ENCODE results near the gene PDE10A.

PDE10A gene

DNA sequence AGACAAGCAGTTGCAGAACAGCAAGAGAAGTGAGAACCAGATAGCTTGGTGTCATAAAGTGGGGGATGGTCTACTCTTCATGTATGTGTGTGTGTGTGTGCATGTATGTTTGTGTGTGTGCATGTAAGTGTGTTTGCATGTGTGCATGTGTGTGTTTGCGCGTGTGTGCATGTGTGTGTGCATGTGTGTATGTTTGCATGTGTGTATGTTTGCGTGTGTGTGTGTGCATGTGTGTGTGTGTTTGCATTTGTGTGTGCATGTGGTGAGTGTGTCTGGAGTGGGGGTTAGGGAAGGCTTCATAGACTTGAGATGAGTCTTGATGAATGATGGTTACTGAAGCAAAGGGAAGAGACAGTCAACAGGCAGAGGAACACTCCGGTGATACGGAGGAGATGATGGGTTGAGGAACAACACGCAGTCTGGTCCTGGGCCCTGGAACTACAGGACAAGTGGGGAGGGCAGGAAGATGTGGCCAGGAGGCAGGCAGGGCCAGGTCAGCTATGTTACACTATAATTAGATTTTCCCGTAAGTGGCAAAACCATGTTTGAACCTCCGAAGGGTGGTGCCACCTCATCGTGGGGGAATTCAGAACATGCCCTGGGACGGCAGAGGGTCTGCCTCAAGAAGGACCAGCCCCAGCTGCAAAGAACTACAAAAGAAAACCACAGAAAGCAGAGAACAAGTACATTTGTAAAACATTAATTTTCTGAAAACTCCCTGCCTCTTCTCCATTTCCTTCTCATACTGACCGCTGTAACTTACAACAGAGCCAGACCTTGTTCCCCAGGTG, 38.7 kb upstream of the PDE10A start:
- TF ChIP-seq, protein P1, sequence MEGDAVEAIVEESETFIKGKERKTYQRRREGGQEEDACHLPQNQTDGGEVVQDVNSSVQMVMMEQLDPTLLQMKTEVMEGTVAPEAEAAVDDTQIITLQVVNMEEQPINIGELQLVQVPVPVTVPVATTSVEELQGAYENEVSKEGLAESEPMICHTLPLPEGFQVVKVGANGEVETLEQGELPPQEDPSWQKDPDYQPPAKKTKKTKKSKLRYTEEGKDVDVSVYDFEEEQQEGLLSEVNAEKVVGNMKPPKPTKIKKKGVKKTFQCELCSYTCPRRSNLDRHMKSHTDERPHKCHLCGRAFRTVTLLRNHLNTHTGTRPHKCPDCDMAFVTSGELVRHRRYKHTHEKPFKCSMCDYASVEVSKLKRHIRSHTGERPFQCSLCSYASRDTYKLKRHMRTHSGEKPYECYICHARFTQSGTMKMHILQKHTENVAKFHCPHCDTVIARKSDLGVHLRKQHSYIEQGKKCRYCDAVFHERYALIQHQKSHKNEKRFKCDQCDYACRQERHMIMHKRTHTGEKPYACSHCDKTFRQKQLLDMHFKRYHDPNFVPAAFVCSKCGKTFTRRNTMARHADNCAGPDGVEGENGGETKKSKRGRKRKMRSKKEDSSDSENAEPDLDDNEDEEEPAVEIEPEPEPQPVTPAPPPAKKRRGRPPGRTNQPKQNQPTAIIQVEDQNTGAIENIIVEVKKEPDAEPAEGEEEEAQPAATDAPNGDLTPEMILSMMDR (IDR thresholded peaks at IDR 0.05; ENCODE audit: low read length, missing control alignments): no peak
- H3K4me3 ChIP-seq (replicated peaks; ENCODE audit: low read depth, low read length): no peak overlapping the region
- DNase-seq (ENCODE audit: low read depth): no peak

DNA sequence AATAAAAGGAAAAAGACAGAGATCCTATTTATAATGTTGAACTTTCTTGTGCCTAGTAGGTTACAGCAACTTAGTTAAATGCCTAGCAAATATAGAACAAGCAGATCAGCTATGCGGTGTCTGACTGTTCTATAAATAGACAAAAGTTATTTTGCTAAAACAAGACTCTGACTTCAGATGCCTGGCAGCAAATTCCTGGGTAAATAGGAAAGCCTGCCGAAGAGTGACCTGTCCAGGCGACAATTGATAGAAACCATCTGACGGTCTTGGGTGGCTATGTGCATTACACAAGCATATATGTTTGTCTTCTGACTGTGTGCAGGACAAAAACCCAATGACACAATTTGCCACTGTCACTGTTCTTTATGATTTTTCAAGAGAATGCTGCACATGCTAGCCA, 38.0 kb upstream of the PDE10A start:
- peak; percentile 48 for DNase-seq (ENCODE audit: low read depth)
- no peak overlapping the region for H3K4me3 ChIP-seq (replicated peaks; ENCODE audit: low read depth, low read length)
- TF ChIP-seq, protein P1 (IDR thresholded peaks at IDR 0.05; ENCODE audit: low read length, missing control alignments): no peak

DNA sequence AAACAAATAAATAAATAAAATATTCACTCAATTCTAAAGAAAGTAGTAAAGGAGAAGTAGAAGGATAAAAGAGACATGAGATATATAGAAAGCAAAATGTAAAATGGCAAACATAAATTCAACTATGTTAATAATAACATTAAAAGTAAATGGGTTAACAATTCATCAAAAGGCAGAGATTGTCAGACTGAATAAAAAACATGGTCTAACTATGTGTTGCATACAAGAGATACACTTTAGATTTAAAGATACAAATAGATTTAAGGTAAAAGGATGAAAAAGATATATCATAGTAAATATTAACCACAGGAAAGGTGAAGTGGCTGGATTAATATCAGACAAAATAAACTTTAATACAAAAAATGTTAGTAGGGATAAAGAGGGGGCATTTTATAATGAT, 35.8 kb upstream of the PDE10A start:
- no peak overlapping the region for H3K4me3 ChIP-seq (replicated peaks; ENCODE audit: low read depth, low read length)
- DNase-seq (ENCODE audit: low read depth): no peak
- TF ChIP-seq, protein P1 (IDR thresholded peaks at IDR 0.05; ENCODE audit: low read length, missing control alignments): no peak

DNA sequence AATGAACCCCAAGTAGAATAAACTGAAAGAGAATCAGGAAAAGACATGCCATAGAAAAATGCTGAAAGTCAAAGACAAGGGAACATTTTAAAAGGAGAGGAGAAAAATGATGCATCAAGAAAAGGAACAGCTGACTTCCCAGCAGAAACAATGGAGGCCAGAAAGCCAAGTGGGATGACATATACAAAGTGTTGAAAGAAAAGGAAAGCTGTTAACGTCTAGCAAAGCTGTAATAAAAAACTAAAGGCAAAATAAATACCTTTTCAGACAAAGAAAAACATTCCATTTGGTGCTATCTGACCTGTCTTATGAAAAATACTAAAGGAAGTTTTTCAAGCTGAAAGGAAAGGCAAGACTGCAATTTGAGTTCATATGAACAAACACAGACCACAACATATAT, 34.1 kb upstream of the PDE10A start:
- DNase-seq (ENCODE audit: low read depth): peak; percentile 78
- H3K4me3 ChIP-seq (replicated peaks; ENCODE audit: low read depth, low read length): no peak overlapping the region
- TF ChIP-seq, protein P1 (IDR thresholded peaks at IDR 0.05; ENCODE audit: low read length, missing control alignments): no peak

DNA sequence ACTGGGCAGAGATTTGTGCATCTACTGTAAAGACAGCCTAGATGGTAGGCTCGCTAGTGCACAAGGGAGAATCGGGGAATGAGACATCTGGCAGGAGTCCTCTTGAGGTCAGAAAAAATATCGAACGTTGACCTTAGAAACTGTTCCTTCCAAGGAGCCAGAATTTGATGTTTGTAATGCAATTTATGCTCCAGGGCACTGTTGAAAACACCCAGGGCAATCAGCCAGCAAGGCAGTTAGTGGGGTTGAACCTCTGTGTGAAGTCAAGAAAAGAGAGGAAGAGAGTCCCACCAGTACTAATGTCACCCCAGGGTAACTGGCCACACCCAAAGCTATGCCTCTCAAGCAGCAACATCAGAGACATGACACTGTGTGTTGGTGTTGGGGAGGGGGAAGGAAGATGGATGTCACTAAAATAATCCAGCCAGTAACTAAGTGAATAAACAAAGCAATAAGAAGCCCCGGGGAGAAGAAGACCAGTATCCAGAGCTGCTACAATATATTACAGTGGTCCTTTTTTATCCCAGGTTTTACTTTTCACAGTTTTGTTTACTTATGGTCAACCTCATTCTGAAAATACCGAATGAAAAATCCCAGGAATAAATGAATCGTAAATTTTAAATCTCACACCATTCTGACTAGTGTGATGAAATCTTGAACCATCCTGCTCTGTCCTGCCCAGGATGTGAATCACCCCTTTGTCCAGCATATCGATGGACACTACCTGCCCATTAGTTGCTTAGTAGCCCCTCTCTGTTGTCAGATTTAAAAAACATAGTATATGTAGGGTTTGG, 32.9 kb upstream of the PDE10A start:
- TF ChIP-seq, protein P1 (IDR thresholded peaks at IDR 0.05; ENCODE audit: low read length, missing control alignments): no peak
- H3K4me3 ChIP-seq (replicated peaks; ENCODE audit: low read depth, low read length): no peak overlapping the region
- peak; percentile 16 for DNase-seq (ENCODE audit: low read depth)

DNA sequence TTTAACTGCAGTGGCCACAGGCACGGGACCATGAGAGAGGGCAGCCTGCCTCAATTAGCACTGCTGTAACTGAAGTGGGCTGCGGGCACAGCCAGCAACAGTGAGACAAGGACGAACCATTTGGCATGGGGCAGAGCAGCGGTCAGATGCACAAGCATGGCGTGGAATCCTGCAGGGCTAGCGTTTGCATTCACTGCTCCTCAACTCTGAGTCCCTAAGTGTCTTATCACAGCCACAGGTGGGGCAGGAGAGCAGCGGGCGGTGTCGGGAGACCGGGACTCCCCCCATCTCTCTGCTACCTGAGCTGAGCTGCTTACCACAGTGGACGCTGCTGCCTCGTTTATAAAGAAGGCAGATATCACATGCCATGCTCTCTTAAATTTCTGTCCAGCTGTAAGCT, 31.3 kb upstream of the PDE10A start:
- no peak overlapping the region for H3K4me3 ChIP-seq (replicated peaks; ENCODE audit: low read depth, low read length)

More for the DNA sequence above, 31.3 kb upstream of the PDE10A start:
- DNase-seq (ENCODE audit: low read depth): no peak
- TF ChIP-seq, protein P1 (IDR thresholded peaks at IDR 0.05; ENCODE audit: low read length, missing control alignments): no peak

Measured in fibroblast of pulmonary artery (primary cell).